Astrocyte of the spinal cord (primary cell): ENCODE data around the gene C20orf202.

Experiments used
- DNase-seq: peaks from one replicate; pipeline ENCODE4 v3.0.0; 2011; ENCODE audit warnings: low read depth, low spot score
- H3K4me3 ChIP-seq: 2 replicates; pipeline ENCODE4 v1.5.1; 2011; ENCODE audit warnings: low read depth, mild to moderate bottlenecking, low read length, moderate library complexity
- CTCF ChIP-seq: IDR thresholded peaks from 2 replicates; pipeline ENCODE4 v1.5.1; 2012; ENCODE audit warnings: low read depth, mild to moderate bottlenecking, low read length, inconsistent platforms
- in situ Hi-C: cut with HindIII; loops from 2 replicates; pipeline ENCODE4 v1.10.0; 2017; ENCODE audit warnings: low sequenced_read_pairs

C20orf202 gene

GRCh38 chr20:1224205-1224890 is 21.1 kb downstream of the C20orf202 start:
- no peak for TF ChIP-seq CTCF
- in situ Hi-C loops, result no loop called here
- no peak for DNase-seq
- H3K4me3 ChIP-seq, result no peak overlapping the region

- in situ Hi-C loops, result no loop called here
- H3K4me3 ChIP-seq, result peak overlapping the region; percentile 43
- no peak for TF ChIP-seq CTCF
- no peak for DNase-seq
These were observed 22.1 kb downstream of the C20orf202 start for GRCh38 chr20:1225263-1225782.

- TF ChIP-seq CTCF, result no peak
These were observed 22.8 kb downstream of the C20orf202 start, which contains the start of gene RAD21L1 for GRCh38 chr20:1225783-1226654. Gene RAD21L1 (plus strand): TSS chr20:1226044. CDS start chr20:1228454, 2,410 bp downstream.

GRCh38 chr20:1229541-1229940 is 26.3 kb downstream of the C20orf202 start:
- in situ Hi-C loops, result no loop called here
- TF ChIP-seq CTCF, result no peak
- no peak overlapping the region for H3K4me3 ChIP-seq
- DNase-seq, result no peak

More at GRCh38 chr20:1225783-1226654, 22.8 kb downstream of the C20orf202 start, which contains the start of gene RAD21L1:
- peak; percentile 62 for DNase-seq
- in situ Hi-C loops, result no loop called here
- peak within 1 kb of the TSS; percentile 58 for H3K4me3 ChIP-seq

GRCh38 chr20:1232286-1233111 is 29.2 kb downstream of the C20orf202 start:
- in situ Hi-C loops, result no loop called here
- TF ChIP-seq CTCF, result no peak
- no peak overlapping the region for H3K4me3 ChIP-seq
- DNase-seq, result no peak

GRCh38 chr20:1240549-1240948 is 37.3 kb downstream of the C20orf202 start:
- in situ Hi-C loops, result no loop called here
- DNase-seq, result no peak
- no peak overlapping the region for H3K4me3 ChIP-seq
- TF ChIP-seq CTCF, result no peak
